HG03159 (cell line): ENCODE results near the gene NDRG4.

Source experiments
- ATAC-seq: cut with Tn5 transposase; IDR thresholded peaks from one replicate; pipeline ENCODE4 v1.9.1; 2021; ENCODE audit warnings: mild to moderate bottlenecking, moderate library complexity; ENCODE audit not compliant: unreplicated experiment

Gene NDRG4

GRCh38 chr16:58499615-58500351 lies at the start of gene NDRG4:
TSS of gene NDRG4 (plus strand) at chr16:58500143. CDS start at chr16:58500249, 106 bp downstream.
- no peak for ATAC-seq

- ATAC-seq = no peak
Observed at GRCh38 chr16:58450590-58450989, 49.4 kb upstream of the NDRG4 start.

- ATAC-seq = no peak
Observed at GRCh38 chr16:58451265-58451689, 48.7 kb upstream of the NDRG4 start.

DNA sequence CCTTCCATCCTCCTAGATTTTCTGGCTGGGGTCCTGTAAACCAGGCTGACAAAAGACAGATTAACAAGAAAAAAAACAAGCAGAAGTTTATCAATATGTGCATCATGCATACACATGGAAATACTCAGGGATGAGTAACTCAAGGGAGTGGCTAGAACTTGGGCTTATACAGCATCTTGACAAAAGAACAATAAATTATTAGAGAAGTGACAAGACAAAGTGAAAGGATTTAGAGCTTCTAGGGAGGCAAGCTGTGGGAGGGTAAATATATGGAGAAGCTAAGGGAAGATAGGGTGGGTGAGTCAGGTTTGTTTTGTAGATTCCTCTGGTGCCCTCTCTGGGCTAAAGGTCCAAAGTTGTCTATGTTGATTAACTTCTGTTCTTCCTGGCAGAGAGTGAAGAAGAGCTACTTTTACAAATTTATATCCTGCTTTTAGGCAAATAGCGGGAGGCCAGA lies 48.0 kb upstream of the NDRG4 start:
- ATAC-seq = no peak

GRCh38 chr16:58452640-58453039 lies 47.3 kb upstream of the NDRG4 start:
- ATAC-seq = no peak

DNA sequence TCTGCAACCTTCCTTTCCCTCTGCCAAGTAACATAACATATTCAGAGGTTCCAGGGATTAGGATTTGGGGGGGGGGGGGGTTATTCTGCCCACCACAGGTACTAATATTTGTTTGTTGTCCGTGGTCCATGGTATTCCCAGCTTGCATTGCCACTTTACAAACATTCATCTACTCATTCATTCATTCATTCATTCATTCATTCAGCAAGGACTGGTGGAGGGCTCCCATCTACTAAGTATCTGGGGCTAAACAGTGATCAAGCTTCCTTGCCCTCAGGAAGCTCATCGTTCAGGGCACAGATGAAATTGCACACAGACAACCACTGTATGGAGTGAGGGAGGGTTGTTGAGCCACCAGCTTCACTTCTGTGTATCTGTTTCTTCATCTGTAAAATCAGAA lies 45.8 kb upstream of the NDRG4 start:
- ATAC-seq = no peak

DNA sequence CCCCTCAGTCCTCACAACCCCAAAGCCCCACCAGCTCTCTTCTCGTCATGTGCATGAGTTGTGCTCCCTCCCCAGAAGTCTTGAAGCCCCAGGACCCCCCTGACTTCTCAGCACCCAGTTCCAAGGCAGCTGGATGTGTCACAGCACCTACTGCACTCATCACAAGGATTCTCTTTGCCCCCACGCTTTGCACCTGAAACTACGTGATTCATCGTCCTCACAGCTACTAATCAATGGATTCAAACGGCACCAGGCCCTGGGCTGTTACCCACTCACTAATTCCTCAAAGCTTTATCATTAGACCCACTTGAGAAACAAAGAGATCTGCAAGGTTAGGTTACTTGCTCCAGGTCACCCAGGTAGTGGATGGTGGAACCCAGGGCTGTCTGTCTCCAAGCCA lies 45.1 kb upstream of the NDRG4 start:
- no peak for ATAC-seq

DNA sequence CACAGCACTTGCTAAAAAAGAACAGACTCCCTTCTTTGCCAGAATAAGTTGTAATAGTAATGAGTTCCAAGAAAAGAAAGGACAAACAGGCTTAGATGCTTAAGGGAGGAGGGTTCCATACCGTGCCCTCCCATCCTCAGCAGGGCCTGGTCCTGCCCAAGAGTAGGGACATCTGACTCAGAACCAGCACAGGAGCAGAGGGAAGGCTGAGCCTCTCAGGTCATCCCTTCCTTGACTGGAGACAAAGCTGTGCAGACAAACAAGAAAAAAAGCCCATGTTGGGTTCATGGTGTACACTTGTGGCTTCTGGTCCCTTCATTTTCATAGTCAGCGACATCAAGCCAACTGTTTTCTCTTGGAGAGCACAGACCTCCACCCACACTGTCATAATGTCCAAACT lies 44.2 kb upstream of the NDRG4 start:
- ATAC-seq = no peak

- ATAC-seq = no peak
Observed at GRCh38 chr16:58456193-58456592, 43.8 kb upstream of the NDRG4 start.

DNA sequence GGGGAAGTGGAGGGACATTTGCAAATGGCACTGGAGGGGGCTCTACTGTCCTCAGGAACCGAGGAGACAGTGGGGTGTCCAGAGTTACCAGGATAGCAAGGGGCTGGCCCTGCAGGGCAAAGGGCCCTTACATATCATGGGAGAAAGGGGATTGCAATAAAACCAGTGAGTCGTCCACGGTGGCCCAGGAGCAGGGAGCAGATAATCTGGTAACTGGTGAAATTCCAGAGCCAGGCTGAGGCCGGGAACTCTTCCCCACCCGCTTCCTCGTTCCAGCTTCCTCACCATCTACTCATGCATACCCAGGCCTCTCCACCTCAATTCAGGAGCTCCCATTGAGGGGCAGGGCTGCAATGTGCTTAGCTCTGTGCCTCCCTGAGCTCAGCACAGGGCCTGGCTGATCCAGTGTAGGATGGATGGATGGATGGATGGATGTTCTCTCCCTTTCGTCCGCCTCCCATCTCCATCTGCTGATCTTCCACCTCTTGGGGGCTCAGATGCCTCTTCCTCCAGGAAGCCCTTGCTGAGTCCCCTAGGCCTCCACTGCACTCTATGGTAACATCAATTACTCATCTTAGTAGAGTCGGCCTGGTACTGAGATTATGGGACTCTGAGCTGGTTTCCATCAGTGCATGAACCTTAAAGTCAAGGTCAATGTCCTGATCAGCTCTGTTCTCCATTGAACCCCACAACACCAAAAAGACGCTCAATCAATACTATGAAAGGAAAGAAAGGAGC lies 41.2 kb upstream of the NDRG4 start:
- ATAC-seq = no peak

- no peak for ATAC-seq
Observed at GRCh38 chr16:58459344-58460218, 40.4 kb upstream of the NDRG4 start.

DNA sequence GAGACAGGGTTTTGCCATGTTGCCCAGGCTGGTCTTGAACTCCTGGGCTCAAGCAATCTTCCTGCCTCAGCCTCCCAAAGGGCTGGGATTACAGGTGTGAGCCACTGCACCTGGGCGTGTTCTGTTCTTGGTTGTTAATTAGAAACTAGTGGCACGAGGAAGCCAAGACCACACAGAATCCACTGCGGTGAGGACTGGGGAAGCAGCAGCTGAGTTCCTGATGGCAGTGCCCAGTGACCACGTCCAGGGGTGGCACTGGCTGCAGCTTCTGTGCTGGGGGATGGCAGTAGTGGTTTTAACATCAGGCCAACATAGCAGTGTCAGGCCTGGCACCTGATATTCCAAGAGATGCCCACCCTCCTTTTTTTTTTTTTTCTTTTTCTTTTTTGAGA lies 39.7 kb upstream of the NDRG4 start:
- no peak for ATAC-seq

DNA sequence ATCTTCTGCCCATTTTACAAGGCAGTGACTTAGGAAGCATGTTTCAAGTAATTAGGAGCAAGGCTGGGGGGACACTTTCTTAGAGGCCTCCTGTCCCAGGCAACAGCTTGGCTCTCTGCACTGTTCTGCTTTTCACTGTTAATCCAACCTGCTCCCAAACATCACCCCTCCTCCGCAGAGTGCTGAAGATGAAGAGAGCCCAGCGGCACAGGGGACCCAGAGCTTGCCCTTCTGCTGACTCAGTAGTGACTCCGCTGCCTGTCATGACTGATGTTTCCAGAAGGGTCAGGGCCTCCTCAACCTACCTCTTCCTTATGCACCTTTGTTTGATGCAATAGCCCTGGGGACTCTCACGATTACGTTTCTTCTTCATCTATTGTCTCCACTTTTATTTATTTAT lies 38.9 kb upstream of the NDRG4 start:
- no peak for ATAC-seq

DNA sequence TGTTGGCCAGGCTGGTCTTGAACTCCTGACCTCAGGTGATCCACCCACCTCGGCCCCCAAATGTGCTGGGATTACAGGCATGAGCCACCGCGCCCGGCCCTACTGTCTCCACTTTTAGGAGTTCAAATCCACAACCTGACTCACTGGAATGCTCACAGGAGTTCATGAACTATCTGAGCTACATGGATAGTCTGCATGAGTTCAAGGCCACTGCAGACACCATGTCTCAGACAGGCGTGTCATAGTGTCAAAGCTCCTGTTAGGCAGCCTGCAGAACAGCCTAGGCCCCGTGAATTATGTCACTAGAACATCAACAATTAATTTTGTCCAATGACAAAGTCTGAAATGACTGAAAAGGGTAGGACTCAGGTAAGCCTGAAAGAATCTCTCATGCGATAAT lies 38.3 kb upstream of the NDRG4 start:
- no peak for ATAC-seq

DNA sequence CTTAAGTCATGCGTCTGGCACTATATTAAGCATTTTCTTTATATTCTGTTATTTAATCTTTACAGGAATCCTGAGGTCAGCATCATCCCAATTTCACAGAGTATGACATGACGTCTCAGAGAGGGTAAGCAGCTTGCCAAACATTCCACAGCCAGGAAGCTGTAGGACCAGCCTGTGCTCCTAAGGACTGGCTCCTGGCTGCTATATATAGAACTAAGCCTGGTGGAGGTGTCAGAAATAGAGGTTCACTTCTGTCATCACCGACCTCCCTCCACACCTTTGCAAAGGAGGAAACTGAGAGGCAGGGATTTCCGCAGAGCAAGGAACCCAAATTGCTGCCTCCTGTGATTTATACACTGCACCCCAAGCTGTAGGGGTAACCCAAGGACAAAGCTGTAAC lies 37.9 kb upstream of the NDRG4 start:
- no peak for ATAC-seq

- ATAC-seq = no peak
Observed at GRCh38 chr16:58462499-58462996, 37.4 kb upstream of the NDRG4 start.

- ATAC-seq = no peak
Observed at GRCh38 chr16:58462997-58463941, 36.7 kb upstream of the NDRG4 start.

DNA sequence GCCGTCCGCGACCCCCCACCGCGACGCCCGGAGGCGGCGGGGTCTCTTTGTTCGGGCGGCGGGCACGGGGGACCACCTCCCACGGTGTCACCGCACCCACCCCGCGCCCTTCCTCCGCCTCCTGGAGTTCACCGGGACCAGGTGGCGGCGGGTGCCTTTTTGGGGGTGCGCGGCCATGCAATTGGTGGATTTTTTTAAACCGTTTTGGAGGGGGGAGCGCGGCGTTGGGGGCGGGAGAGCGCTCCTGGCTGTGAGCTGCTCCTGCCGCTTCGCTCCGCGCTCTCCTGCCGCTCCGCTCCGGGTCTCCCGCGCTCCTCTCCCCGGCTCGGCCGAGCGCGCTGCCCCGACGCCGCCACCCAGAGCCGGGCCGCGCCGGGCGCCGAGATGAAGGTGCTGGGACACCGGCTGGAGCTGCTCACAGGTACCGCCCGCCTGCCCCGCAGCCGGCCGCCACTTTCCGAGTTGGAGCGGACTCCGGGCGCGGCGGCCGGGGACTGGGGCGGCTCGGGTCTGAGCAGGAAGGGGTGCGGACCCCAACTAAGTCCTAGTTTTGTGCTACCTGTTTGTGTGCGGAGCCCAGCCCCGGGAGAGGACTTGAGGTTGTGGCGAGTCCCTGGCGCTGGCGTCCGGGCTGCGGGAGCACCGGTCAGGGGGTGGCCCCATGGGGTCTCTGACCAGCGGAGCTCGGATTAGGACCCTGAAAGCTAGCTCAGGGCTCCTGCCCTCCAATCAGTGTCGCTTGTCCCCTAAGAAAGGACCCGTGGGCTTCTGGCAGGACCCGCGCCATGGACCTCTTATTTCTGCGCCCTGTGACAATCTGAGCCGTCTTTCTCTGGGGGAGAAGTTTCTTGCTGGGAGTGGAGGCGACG lies 35.7 kb upstream of the NDRG4 start:
- no peak for ATAC-seq
